GM19193 (cell line): Measurements from ENCODE around the gene TP53INP2.

ENCODE experiments used
- POLR2A ChIP-seq: IDR thresholded peaks from 4 replicates; pipeline ENCODE4 v1.6.1; 2011; ENCODE audit not compliant: insufficient read depth, insufficient read length; ENCODE audit errors: extremely low read depth

TP53INP2 gene

DNA sequence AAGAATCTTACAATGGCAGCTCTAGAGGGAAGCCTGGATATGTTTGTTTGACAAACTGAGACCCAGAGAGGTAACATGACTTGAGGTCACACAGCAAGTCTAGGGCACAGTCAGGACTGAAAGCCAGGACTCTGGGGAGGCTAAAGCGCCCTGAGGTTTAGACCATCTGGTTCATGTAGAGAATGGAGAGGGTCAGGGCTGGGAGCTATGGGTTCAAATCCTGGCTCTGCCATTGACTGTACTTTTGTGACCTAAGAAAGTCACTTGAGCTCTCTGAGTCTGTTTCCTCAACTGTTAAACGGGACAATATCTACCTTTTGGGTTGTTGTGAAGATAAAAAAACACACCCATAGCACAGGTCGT is 1.1 kb upstream of the TP53INP2 start:
- no peak for TF ChIP-seq POLR2A

- TF ChIP-seq POLR2A: no peak
Measured at GRCh38 chr20:34703424-34704176, 544 bp upstream of the TP53INP2 start.

DNA sequence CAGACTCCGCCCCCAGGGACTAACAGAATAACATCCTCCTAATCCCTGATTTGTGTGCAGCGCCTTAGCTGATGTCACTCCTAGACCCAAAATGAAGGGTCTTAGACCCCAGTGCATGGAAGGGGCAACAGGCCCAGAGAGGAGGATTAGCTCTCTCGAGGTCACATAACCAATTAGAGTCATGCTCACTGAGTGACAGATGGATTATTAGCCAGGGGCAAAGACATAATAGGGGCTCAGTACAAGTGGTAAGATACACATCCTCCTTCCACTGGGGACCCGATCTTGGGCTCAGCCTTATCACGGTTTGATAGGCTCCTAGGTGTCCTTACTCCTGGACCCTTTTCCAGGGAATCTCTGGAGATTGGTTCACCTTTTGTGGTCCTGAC is 858 bp downstream of the TP53INP2 start:
- no peak for TF ChIP-seq POLR2A

GRCh38 chr20:34705397-34706301 is 1.5 kb downstream of the TP53INP2 start:
- TF ChIP-seq POLR2A: no peak

GRCh38 chr20:34706302-34706875 is 2.2 kb downstream of the TP53INP2 start:
- no peak for TF ChIP-seq POLR2A

DNA sequence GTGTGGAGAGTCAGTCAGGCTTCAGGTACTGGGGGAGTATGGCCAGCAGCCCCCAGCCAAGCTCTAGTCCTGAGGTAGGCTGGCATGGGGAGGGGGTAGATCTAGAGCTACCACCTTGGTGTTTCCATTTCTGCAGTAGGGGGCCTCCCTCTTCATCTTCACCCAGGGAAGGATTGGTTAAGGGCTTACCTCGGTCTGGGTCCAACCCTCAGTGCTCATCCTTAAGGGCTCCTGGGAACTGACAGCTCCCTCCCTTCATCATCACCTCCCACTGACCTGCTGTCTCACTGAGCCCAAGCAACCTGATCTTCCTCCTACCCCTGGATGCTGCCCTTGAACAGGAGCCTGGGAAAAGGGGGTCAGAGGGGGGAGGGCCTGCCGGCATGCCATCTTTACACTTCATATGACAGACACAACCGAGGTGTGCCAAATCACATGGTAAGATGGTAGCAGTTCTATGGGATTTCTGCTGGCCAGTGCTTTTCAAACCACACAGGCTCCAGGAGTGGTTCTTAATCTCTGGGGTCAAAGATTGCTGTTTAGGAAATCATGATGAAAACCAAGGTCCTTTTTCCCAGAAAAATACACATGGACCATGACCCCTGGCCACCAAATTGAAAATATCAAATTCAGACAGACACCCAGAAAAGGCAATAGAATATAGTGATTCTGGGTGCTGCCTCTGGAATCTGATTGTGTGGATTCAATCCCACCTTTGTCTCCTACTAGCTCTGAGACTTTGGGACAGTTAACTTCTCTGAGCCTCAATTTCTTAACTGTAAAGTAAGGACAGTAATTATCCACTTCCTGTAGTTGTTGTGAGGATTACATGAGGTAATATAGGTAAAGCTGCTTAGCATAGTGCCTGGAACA is 3.0 kb downstream of the TP53INP2 start:
- TF ChIP-seq POLR2A: no peak

- no peak for TF ChIP-seq POLR2A
Measured at GRCh38 chr20:34708621-34709043, 4.5 kb downstream of the TP53INP2 start.

DNA sequence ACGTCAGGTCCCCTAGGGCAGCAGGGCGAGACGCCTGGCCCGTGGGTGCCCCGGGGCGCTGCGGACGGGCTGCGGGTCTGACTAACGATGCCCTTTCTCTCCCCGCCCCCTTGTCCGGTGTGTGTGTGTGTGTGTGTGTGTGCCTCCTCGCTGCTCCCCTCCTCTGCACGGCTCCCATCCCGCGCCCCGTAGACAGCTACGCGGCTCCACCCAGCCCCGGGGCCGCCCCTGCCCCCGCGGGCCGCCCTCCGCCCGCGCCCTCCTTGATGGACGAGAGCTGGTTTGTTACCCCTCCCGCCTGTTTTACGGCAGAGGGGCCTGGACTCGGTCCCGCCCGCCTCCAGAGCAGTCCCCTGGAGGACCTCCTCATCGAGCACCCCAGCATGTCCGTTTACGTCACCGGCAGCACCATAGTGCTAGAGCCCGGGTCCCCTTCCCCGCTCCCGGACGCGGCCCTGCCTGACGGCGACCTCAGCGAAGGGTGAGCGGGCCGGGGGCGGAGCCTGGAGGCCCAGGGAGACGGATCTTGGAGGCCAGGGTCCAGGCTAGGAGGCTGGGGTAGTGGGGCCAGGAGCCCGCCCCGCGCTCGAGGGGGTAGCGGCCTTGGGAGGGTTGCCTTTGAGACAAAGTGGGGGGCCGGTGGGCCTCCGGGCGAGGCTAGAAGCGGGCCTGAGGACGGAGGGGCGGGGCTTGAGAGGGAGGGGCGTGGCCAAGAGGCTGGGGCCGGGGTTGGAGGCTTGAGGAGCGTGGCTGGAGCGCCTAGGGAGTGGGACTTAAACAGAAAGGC is 5.1 kb downstream of the TP53INP2 start:
- peak; percentile 15 for TF ChIP-seq POLR2A

GRCh38 chr20:34709831-34710567 is 5.9 kb downstream of the TP53INP2 start:
- TF ChIP-seq POLR2A: peak; percentile 7

GRCh38 chr20:34710568-34710839 is 6.4 kb downstream of the TP53INP2 start:
- TF ChIP-seq POLR2A: no peak

DNA sequence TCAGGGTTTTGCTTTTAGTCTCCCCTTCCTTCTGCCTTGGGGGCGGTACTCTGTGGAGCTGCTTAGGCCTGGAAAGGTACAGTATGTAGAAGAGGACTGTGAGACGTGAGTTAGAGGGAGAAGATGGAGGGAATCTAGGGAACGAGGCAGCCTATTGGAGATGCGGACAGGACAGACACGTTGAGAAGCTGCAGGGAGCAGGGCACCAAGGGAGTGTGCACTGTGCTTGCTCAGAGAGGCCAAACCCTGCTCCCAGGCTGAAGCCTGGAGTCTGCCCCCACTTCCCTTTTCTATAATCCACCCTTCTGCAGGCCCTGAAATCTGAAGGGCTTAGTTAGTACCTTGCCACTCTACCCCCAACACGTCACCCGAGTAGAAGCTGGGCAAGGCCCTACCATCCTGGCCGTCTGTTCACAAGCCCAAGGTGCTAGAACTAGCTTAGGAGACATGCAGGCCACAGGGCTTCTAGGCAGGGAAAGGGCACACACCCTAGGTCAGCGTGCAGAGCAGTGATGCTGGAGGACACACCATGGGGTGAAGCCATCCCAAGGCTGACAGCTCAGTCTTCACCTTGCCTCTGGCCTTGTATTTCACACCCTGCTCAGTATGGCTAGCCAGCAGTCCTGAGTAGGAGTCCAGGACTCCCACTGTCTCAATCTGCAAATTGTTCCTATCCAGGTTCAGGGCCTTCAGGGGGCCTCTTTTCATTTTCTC is 6.9 kb downstream of the TP53INP2 start:
- peak; percentile 24 for TF ChIP-seq POLR2A

GRCh38 chr20:34711813-34712430 is 7.8 kb downstream of the TP53INP2 start:
- no peak for TF ChIP-seq POLR2A
